Kasumi-1 (cell line): ENCODE data around the gene DET1.
"Not testable (repeated sequence)": the region's sequence is repeated elsewhere in the genome, so short reads cannot be mapped to it uniquely, and the experiment has no call there.

Experiments
- DNase-seq, 2 experiments: peaks; one replicate each; lab custom pipeline; 2025; lab: John Stamatoyannopoulos, UW

DET1 gene

DNA sequence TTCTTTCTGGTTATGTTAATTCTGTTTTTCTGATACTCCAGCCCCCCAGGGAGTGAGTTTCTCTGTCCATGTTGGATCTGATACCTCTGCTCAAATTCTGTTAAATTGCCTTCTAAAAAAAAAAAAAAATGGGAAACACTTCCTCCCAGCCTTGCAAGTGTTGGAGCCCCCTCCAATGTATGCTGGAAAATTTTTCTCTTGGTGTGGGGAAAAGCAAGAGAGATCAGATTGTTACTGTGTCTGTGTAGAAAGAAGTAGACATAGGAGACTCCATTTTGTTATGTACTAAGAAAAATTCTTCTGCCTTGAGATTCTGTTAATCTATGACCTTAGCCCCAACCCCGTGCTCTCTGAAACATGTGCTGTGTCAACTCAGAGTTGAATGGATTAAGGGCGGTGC lies 6.1 kb downstream of the DET1 start:
- DNase-seq: not testable (repeated sequence)

DNA sequence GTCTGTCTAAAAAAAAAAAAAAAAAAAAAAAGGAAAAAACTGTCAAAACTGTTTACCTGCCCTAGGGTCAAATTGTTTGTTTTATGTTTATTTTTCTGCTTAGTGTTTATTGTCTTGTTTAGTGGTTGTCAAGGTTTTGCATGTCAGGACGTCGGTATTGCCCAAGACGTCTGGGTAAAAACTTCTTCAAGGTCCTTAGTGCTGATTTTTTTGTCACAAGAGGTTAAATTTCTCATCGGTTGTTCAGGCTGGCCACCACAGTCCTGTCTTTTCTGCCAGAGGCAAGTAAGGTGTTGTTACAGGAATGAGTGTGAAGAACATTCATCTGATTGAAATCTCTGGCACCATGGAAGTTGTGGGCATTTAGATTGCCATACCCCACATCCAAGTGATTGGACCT lies 7.0 kb downstream of the DET1 start:
- DNase-seq: no peak

DNA sequence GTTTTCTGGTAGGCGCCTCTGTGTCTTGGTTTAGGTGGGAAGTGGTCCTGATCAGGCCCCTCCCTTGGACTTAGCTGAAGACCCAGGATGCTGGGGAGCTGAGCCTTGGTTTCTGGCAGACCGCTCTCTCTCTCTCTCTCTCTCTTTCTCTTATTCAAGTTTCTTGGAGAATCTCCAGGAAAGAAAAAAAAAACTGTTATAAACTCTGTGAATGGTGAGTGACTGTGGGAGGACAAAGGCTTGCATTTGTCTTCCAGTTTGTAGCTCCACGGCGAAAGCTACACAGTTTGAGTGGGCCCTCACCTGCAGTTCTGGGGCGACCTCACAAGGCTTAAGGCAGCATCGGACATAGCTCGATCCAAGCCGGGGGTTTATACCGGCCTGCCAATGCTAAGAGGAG lies 7.5 kb downstream of the DET1 start:
- no peak for DNase-seq

DNA sequence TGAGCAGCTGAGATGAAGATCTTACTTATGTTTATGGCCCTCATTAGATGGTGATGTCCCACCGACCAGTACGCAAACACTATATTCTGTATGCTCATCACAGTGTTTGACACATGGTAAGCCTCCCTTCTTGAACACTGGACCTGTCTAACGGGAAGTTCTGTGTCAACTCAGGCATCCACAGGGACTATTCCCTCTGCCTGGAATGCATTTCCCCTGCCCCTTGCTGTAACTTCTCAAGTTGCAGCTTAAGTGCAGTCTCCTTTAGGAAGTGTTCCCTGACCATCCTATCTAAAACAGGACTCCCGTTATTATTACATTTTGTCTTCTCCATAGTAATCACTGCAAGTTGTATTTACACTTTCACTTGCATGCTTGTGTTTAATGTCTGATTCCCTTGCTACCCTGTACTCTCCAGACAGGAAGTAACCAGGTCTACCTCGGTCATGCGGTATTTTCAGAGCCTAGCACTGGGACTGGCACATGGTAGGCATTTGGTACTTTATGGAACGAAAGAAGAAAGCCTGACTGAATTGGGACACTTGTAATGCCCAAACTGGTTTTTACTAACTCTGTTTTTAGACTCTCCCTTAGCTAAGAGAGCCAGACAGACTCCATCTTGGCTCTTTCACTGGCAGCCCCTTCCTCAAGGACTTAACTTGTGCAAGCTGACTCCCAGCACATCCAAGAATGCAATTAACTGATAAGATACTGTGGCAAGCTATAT lies 8.7 kb downstream of the DET1 start:
- no peak for DNase-seq

DNA sequence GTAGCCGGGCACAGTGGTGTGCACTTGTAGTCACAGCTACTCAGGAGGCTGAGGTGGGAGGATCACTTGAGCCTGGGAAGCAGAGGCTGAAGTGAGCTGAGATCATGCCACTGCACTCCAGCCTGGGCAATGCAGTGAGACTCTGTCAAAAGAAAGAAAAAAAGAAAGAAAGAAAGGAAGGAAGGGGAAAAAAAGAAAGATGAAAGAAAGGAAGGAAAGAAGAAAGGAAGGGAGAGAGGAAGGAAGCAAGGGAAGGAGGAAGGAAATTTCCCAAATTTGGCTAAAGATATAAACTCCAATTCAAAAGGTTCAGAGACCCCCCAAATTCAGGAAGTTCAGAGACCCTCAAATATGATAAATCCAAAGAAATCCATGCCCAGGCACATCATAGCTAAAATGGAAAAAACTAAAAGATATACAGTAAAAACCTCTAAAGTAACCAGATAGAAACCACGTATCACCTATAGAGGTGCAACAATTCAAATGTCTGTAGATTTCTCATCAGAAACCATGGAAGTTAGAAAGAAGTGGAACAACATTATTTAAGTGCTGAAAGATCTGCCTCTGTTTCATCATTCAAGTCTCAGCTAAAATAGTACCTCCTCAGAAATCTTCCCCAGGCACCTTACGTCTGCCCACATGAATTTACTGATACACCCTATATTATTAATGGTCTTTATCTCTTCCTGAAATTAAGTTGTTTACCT lies 10.7 kb downstream of the DET1 start:
- no peak for DNase-seq

DNA sequence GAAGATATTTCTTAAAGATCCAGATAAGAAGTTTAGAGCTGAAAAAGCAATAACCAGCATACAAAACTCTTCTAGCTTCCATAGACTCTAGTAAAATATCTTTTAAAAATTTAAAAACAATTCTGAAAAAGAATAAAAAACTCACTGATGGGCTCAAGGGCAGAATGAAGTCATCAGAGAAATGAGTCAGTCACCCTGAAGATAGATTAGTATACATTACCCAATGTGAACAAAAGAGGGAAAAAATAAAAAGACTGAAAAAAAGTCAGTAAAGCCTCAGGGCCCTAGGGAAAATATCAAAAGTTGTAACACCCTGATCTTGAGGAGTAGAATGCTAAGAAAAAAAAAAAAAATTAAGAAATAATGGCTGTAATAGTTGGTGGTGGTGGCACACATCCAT lies 11.4 kb downstream of the DET1 start:
- no peak for DNase-seq

DNA sequence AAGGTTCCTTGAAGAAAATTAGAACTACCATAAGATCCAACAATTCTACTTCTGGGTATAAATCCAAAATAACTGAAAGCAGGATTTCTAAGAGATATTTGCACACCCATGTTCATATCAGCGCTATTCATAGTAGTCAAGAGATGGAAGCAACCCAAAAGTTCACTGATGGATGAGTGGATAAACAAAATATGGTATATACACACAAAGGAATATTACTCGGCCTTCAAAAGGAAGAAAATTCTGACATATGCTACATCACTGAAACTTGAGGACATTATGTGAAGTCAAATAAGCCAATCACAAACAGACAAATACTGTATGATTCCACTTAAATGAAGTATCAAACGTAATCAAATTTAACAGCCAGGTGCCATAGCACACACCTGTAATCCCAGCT lies 13.1 kb downstream of the DET1 start:
- no peak for DNase-seq

DNA sequence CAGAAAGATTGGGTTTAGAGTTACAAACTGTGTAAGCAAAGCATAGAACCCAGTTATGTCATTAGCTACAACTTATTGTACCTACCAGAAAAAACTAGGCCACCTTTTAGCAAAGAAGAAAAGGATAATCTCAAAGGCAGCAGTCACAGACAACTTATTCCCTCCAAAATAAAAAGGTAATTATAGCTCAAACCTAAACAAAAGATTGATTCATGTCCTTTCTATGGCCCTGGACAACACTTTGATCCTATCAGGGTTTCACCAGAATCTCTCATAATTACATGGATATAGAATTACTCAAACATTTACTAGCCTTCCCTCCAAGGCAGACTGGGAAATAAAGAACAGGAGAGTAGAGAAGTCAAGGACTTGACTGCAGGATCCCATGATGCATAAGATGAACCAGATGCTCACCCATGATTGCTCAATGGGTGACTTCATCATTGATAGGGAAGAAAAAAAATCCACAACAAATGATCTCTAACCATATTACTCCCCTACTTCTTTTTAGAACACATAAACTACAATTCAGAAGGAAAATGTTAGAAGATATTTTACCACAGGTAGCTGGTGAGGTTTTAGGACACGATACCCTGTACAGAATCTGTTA lies 17.4 kb downstream of the DET1 start:
- no peak for DNase-seq

DNA sequence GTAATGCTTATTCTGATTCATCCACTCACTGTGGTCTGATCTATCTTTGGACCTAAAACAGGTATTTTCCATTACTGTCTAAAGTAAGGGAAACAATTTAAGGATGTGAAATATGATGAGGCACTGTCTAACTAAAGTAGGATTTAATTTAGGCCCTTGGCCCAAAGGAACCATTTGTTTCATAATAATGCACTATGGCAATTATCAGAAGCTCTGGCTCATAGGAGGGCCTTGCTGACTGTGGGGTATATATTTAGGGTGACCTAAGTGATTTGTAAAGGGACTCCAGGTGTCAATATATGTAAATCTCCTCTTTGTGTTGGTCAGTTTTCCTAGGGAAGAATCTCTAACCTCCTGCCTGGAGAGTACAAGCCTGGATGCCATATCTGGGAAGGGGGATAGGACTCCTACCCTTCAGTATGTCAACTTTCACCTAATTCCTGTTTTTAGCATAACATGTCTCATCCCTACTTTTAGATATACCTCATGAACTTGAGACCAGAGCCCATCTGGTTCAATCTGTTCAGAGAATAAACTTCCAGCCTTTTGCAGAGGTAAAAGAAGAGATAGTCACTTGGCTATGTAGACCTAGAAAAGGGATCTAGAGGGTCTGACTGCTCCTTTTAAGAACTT lies 20.1 kb downstream of the DET1 start:
- no peak for DNase-seq

DNA sequence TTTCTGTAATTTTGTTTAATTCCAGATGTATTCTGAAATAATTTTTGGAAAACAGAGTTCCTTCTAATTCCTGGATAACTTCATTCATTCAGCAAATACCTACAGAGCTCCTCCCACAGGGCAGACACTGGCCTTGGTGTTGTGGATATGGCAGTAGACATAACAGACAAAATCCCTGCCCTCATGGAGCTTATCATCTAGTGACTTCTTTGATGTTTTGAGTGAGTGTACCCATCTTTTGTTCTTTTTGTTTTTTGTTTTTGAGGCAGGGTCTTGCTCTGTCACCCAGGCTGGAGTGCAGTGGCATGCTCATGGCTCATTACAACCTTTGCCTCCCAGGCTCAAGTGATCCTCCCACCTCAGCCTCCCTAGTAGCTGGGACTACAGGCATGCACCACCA lies 21.1 kb downstream of the DET1 start:
- DNase-seq: no peak

DNA sequence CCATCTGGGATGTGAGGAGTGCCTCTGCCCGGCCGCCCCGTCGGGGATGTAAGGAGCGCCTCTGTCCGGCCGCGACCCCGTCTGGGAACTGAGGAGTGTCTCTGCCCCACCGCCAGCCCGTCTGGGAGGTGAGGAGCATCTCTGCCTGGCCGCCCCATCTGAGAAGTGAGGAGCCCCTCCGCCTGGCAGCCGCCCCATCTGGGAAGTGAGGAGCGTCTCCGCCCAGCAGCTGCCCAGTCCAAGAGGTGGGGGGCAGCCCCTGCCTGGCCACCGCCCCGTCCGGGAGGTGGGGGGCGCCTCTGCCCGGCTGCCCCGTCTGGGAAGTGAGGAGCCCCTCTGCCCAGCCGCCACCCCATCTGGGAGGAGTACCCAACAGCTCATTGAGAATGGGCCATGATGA lies 22.4 kb downstream of the DET1 start:
- DNase-seq: not testable (repeated sequence)

DNA sequence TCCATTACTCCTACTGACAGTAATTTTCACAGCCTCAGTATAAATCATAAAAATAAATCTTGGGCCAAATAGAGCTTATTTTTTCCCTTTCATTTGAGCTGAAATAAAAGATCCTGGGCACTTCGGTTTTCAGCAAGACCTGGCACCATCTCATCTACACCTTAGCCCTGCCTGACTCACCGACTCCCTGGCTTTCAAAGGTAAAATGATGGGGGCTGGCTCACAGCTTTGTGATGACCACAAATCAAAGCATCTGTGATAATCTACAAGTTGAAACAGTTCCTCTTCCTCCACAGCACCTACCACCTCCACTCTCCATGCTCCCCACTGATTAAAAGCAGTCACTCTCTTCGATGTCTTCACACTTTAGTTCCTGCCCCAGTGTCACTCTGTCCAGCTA lies 27.6 kb downstream of the DET1 start:
- no peak for DNase-seq

DNA sequence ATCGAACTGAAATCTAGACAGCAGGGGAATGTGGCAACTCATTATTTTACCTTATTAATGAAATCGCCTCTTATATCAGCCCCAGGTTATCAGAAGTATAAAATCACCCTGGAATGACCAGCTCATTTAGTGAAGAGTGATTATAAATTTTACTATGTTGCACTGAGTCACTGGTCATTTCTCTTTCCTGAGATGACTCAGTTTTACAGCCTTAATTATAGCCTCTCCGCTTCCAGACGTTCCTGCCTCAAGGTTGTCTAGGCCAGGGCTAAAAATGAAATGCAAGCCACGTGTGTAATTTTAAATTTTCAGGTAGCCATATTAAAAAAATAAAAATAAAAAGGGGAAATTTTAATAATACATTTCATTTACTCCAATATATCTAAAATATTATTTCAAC lies 33.3 kb downstream of the DET1 start:
- DNase-seq: no peak

DNA sequence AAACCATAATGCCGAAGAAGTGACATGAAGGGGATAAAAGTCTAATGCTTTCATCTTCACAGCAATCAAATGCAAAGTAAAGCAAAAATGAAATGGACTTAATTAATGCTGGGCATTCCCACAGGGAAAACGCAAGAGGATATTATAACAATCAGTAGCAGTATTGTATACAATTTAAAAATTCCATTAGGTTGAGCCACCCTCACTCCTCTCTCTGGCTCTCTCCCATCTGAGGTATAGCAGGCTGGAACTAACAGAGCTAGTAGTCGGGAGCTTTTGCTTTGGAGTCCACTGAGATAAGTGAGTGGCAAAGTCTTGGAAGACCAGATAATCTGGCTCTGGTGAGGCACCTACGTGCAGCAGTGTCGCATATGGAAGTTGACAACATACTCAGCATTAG lies 33.9 kb downstream of the DET1 start:
- DNase-seq: no peak

DNA sequence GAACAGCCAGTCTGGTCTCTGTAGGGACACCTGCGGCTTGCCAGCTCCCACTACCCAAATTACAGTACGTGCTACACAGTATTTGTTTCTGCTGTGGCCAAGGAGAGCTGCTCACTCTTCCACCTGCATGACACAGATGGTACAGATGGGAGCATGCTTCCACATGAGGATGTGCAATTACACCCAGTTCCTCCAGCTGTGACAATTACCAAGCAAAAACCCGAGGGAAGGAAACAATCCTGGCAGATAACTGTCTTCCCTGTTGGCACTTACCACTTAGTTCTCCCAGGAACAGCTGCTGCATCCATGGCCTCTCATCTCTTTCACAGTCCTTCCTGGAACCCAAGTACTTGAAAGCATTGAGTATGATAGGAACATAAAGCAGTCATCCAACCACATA lies 34.4 kb downstream of the DET1 start:
- no peak for DNase-seq

DNA sequence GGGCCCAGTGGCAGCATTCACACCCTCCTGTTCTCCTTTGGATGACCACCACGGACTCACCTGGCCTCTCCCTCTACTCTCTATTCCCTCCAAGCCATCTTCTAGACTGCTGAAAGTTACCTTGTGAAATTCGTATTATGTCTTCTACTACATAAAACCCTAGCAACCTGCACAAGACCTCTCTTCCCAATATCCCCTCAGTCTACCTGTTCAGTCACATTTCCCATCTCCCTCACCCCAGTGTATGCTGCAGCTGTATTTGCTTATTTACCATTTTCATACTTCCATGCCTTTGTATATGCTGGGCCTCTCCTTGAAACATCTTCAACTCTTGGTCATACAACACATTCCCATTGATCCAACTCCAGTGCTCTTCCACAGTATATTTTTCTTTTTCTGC lies 35.3 kb downstream of the DET1 start:
- no peak for DNase-seq

DNA sequence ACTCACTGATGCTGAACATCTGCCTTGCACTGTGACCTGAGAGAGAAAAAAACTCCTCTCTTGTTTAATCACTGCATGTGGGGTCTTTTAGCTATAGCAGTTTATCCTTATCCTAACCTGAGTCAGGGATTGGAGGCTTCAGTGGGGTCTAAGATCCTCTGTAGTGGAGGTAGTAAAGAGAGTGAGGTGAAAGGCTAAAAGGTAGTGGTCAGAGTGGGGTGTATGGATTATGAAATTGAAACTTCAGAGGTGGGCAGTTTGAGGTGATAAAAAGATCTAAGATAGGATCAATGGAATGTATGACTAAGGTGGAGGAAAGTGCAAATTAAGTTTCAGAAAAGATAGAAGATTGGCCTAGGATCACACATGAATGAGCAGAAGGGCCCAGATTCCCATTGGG lies 36.5 kb downstream of the DET1 start:
- DNase-seq: no peak

DNA sequence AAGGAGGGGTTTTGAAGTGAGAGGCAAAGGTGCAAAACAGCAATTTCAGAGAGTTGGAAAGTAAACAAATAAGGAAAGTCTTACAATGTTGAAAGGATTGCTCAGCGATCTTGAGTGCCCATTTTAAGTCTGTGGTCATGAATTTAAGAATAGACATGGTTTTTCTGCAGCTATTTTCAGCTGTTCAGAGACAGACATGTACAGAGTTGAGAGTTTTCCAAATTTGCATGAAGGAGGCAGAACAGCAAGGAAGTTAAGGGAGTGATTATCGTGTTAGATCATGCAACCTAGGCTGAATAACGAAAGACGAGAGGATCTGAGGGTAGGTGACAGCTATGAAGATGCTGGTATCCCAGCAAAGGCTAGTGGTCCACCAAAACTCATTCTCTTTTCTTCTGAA lies 37.2 kb downstream of the DET1 start:
- DNase-seq: no peak

DNA sequence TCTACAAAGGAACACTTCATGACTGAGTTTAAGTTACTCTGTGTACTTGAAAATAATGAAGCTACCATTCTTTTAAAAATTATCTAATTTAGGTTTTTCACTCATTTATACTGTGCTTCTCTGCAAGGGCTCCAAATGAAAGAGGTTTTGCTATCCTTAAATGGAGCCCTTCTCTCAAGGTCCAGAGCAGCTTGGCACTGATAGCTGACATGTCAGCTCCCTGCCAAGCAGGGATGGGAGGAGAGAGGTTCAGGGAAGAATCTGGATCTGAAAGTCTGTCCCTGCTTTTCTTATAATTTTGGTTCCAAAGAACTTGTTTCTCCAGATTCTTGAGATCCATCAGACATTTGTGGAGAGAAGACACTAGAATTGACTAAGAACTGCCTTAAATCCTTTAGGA lies 39.9 kb downstream of the DET1 start:
- DNase-seq: no peak

DNA sequence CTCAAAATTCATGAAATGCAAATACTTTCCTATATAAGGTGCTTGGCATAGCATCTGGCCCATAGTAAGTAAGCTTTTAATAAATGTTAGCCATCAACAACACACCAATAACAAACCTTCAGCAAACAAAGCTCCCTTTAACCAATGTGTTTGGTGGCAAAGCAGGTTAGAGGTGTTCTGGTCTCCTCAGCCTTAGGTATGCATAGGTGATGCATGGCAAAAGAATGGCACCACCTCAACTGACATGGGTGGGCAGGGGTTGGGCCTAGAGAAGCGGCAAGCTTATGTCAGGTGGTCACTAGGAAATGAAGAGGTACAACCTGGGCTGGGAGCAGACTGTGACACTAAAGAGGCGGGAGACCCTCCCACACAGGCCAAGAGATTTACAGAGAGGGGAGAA lies 40.8 kb downstream of the DET1 start:
- DNase-seq: no peak

DNA sequence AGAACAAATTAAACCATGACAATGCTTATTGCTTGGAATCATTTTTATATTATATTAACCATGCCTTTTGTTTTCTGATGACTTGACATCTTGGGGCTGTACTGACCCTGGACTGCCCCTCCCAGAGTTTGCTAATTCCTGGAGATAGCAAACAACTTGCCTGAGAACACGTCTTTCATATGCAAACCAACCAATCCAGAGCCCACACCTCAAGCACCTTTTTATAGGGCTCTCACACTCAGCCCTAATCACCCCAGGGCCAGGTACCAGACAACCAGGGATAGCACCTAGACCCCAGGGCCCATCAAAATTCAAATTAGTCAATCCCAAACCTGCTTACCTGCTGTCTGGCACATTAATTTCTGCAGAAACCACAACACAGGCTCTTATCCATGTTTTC lies 42.0 kb downstream of the DET1 start:
- no peak for DNase-seq

DNA sequence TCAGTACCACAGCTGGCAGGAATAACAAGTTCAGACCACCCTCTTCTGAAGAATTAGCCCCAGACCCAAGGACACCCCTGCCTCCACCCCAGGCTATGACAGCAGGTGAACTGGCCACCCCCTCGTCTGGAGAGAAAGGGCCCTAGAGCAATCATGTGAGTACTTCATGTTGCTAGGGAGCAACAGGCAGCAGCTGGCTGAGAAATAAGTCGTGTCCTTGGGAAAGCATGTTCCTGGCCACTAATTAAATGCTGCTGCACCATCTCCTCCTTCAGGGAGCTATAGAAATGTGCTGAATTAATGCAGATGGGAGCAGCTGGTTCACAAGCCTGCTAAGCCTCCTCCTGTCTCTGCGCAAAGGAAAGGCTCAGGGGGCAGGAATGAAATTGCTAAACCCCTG lies 47.5 kb downstream of the DET1 start:
- DNase-seq: no peak

DNA sequence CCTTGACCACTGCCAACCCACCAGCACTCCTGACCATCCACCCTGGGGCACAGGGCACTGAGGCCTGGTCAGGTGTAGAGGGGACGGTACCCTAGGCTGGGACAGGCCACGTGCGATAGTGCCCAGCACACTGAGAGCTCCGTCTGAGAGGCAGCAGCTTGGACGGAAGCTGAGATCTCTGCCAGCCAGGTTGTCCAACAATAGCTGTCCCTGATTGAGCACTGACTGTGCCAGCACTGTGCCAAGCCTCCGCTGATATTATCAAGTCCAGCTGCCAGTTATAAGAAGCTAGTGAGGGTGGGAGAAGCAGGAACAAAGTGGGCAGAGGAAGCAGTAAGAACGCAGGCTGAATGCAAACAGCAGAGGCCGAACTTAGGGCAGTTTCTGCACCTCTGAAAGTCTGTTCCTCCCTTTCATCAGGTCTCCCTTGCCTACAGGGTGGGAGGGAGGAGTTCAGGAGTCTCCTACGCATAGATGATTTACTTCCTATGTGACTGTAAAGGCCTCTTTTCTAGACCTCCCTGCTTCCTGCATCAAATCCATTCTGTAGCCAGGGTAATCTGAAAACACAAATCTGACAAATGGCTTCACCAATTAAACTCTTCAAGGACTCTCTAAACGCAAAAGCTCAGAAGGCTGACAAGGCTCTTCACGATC lies 49.2 kb downstream of the DET1 start:
- no peak for DNase-seq
